Stomach (tissue), 4 donors: ENCODE data around the gene SPATA22.

ENCODE experiments used
- CTCF ChIP-seq, 7 experiments: fragments of 450-650 bp in 4 of 7; fragments of 200-600 bp in 3 of 7; sonication (generic) in 3 of 7; IDR thresholded peaks; one replicate each; pipeline ENCODE4 v1.5.1; 2016 to 2019; ENCODE audit warnings: antibody characterized with exemption in 7 of 7, control low read depth in 2 of 7, mild to moderate bottlenecking in 1 of 7
- EP300 ChIP-seq: sonication (generic); formaldehyde crosslinking; IDR thresholded peaks from one replicate; pipeline ENCODE4 v1.6.1; 2017; ENCODE audit warnings: antibody characterized with exemption
- POLR2A ChIP-seq, 4 donors: fragments of 450-650 bp; IDR thresholded peaks; one replicate each; pipeline ENCODE4 v1.6.1; 2016; ENCODE audit warnings: antibody characterized with exemption in 4 of 4, control low read depth in 2 of 4, mild to moderate bottlenecking in 1 of 4, moderate library complexity in 1 of 4
- POLR2AphosphoS5 ChIP-seq, 3 donors: sonication (generic); formaldehyde crosslinking; IDR thresholded peaks; one replicate each; pipeline ENCODE4 v1.6.1; 2016; ENCODE audit warnings: antibody characterized with exemption in 3 of 3

DNA sequence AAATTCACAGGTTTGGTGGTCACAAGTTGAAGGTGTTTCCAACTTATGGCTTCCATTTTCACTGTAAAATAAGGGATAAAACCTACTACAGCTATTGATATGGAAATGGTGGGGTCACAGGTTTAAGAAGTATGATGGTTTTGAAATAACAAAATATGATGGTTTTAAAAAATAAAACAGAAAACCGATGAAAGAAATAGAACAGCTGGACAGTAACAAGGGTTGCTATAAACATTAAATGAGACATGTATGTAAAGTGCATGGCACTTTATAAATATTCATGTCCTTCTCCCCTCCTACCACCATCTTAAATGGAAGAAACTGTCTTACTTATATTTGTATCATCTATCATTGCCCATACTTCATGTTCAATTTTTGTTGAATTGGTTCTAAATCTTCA lies 35.5 kb upstream of the SPATA22 start:
- TF ChIP-seq POLR2A (IDR thresholded peaks at IDR 0.05) (no peak), CTCF (IDR thresholded peaks at IDR 0.05) (no peak), EP300 (no peak), POLR2AphosphoS5 (IDR thresholded peaks at IDR 0.05) (no peak)
